Muscle of arm (tissue), 12 donors: ENCODE results near the gene AMMECR1L. TPM values are rescaled to one million over a fixed set of nuclear protein-coding genes. Genes with fewer than 3 reads are reported as not detected.
"Not testable (repeated sequence)": the region's sequence is repeated elsewhere in the genome, so short reads cannot be mapped to it uniquely, and the experiment has no call there.

Experiments
- DNase-seq: peaks from one replicate; pipeline ENCODE4 v3.0.0-alpha.2; 2013
- polyA plus RNA-seq, 12 donors: library from polyadenylated mRNA; unstranded; fragments of 120-200 nt; gene quantifications; one replicate each; pipeline ENCODE4 v1.2.1, GENCODE V29; 2013; ENCODE audit not compliant: insufficient read length in 12 of 12

Gene AMMECR1L
- polyA plus RNA-seq, 12 donors: 8.7 to 18.8 (median 16.7) TPM; not detected in 1

DNA sequence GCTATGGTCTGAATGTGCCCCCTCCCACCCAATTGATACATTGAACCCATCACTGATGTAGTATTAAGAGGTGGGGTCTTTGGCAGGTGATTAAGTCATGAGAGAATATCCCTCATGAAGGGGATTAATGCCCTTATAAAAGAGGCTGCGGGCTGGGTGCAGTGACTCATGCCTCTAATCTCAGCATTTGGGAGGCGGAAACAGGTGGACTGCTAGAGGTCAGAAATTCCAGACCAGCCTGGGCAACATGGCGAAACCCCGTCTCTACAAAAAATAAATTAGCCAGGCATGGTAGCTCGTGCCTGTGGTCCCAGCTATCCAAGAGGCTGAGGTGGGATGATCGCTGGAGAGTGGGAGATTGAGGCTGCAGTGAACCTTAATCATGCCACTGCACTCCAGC lies 42.1 kb downstream of the AMMECR1L start:
- no peak for DNase-seq

DNA sequence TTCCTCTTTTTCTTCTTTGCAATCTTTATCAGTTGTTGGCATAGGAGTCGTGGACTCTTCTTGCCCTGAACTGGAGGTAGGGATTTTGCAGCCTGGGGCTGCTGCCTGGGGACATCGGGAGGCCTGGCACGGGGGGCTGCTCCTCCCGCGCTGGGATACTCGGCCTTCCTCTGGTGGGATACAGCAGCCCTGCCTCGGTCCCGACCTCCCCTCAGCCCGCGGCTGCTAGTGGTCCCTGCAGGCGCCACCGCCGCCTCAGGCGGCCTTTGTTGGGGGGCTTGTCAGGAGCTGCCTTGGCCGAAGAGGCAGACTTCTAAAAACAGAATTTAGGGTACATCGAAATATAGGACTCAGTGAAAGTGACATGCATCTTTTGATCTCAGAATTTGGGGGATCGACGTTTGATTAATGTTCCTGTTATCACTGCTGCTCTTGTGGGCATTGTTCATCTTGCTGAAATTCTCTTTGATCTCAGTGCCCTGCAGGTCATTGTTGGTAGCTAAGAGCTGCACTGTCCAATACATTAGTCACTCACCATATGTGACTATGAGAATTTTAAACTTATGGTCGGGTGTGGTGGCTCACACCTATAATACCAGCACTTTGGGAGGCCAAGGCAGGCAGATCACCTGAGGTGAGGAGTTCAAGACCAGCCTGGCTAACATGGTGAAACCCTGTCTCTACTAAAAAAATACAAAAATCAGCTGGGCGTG lies 44.1 kb downstream of the AMMECR1L start:
- DNase-seq: no peak

DNA sequence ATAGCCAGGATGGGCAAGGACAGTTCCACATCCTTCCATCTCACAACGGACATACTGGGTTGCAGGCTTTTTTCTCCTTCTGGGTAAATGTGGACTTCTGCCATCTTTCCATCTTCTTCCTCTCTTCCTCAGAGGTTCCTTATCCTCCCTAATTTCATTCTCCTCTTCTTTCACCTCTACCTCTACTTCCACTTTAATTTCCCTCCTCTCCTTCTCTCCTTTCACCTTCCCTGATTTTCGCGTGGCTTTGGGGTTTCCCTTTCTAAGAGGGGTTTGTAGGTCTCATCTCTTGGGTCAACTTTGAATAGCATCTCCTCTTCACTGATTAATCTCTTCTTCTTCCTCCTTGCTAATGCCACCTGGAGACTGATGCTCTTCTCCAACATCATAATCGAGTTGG lies 44.9 kb downstream of the AMMECR1L start:
- no peak for DNase-seq

DNA sequence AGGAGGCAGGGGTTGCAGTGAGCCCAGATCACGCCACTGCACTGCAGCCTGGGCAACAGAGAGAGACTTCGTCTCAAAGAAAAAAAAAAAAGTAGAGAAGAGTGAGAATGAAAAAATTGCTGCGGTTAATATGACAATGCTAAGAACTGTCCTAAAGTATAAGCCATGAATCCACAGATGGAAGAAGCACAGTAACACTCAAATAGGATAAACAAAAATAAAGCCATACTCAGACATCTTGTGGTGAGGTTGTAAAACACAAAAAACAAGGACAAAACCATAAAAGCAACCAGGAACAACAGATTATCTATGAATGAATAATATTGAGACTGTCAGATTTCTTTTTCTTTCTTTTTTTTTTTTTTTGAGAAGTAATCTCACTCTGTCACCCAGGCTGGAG lies 50.8 kb downstream of the AMMECR1L start:
- DNase-seq: no peak

DNA sequence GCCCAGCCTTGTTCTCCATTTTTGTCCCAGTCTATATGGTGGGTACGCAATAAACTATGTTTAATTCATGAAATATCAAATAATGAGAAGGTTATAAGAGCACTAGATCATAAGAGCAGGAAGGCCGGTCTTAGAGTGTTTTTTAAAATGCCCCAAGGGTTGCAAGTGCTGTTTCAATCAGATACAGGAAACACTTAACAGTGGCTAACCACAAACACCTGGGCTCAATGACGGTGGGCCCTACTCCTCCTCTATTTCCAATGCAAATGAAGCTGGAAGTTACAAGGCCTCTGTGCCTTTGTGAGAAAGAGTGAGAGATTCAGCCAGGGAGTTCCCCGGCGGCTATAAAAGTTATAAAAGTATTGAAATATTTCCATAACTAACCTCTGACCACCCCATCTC lies 55.9 kb downstream of the AMMECR1L start:
- no peak for DNase-seq

DNA sequence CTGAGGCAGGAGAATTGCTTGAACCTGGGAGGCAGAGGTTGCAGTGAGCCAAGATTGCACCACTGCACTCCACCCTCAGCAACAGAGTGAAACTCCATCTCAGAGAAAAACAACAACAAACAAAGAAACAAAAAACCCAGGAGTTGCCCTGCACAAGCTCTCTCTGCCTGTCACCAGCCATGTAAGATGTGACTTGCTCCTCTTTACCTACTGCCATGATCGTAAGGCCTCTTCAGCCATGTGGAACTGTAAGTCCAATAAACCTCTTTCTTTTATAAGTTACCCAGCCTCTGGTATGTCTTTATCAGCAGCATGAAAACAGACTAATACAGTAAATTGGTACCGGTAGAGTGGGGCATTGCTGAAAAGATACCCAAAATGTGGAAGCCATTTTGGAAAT lies 59.0 kb downstream of the AMMECR1L start:
- DNase-seq: not testable (repeated sequence)

DNA sequence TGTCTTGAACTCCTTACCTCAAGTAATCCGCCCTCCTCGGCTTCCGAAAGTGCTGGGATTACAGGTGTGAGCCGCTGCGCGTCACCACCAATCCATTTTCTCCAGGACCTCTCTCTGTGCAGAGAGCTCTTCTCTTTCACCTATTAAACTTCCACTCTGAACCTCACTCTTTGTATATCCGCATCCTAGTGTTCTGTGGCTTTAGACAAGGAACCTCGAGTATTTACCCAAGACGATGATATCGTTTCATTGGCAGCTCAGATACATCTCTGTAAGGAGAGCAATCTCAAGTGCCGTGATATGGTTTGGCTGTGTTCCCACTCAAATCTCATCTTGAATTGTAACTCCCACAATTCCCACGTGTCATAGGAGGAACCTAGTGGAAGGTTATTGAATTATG lies 59.7 kb downstream of the AMMECR1L start:
- DNase-seq: no peak

DNA sequence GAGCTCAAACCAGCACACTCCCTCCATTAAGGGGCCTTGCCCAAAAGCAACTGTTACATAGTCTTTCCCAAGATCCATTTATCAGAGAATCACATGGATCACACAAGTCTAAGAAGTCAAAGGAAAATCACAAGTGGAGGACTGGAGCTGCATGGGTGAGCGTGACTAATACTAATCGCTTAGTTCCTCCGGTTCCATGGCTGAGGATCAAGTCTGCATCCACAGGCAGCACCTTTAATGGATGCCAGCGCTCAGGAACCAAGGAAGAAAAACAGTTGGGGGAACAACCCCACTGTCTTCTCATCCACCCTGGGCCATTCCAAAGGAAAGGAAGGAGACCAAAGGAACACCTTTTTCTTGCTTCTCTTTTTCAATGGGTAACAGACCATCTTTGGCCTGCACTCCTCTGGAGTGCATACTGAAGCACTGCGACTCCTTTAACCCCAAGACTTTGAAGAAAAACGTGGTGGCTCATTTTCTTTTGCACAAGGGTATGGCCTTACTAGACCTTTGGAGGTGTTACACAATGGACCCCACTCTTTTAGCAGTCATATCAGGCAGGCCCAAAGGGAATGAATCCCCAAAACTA lies 65.6 kb downstream of the AMMECR1L start:
- no peak for DNase-seq

DNA sequence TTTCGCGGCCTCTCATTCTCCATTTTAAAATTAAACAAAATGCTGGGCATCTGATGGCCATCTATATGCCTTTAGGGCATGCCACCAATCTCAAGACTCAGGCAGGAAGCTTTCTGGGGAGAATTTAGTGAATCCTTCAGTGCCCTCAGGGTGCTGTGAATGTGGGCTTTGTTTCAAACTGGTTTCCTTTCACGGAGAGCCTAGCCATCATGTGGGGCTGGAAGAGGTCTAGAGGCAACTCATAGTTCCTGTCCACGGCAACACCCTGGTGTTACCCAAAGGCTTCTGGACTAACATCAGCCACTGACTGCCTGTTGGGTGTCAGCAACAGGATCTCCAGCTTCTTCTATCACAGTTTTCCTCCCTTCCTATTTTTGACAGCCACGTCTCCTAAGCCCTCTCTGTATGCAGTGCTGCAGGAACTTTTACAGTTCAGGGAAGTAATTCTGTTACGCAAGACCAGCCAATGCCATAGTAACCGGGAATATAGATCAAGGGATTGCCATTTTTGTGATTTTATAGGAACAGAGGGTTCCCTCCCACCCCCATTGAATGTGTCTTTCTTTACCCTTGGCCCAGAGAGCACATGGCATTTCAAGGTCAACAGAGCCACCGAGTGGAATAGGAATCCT lies 66.8 kb downstream of the AMMECR1L start:
- DNase-seq: no peak

DNA sequence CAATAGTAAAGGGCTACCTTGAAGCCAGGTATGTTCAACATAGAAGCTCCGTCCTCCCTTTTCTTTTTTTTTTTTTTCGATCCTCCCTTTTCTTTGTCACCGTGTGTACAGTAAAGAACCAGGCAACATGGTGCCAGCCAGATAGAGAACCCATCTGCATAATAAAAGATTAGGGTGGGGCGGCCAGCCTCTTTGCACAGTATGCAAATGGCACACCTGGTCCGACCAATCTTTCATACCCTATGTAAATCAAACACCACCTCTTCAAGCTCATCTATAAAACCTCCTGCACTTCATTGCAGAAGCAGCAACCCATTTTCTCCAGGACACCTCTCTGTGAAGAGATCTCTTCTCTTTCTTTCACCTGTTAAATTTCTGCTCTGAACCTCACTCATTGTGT lies 67.5 kb downstream of the AMMECR1L start:
- no peak for DNase-seq

DNA sequence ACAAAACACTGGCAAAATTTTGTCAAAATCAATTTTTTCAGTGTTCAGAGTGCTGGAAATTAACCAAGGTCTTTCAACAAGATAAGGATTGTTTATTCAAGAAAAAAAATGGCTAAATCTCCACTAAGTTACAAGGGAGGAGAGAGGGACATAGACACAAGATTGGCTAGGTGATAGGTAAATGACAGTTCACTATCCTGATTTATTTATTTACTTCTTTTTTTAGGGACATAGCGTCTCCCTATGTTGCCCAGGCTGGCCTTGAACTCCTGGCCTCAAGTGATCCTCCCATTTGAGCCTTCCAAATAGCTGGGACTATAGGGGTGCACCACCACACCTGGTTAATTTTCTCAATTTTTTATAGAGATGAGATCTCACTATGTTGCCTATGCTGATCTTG lies 71.1 kb downstream of the AMMECR1L start:
- DNase-seq: no peak

DNA sequence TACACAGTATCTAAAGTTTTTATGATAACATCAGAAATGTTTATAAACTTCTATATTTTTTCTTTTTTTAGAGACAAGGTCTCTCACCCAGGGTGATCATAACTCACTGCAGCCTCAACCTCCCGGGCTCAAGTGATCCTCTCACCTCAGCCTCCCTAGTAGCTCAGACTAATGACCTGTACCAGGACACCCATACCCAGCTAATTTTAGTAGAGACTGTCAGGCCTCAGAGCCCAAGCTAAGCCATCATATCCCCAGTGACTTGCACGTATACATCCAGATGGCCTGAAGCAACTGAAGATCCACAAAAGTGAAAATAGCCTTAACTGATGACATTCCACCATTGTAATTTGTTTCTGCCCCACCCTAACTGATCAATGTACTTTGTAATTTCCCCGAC lies 73.3 kb downstream of the AMMECR1L start:
- not testable (repeated sequence) for DNase-seq

Other genes starting within 250 kb of the AMMECR1L start
- 1 to 10 TPM in 10 of 12 donors, not detected in 2; 2.3 to 8.9 (median 3.4) TPM for gene GPR17, start 239.8 kb downstream of the AMMECR1L start, polyA plus RNA-seq
- gene LIMS2, start 210.4 kb downstream of the AMMECR1L start, polyA plus RNA-seq: 10 to 100 TPM in 11 of 12 donors, not detected in 1; 21.5 to 57.1 (median 33.8) TPM
- gene SFT2D3, start 184.5 kb downstream of the AMMECR1L start, polyA plus RNA-seq: not detected
- gene WDR33, start 74.8 kb downstream of the AMMECR1L start, polyA plus RNA-seq: 10 to 100 TPM in 11 of 12 donors, not detected in 1; 26.5 to 41.6 (median 36.3) TPM
- 10 to 100 TPM in 11 of 12 donors, not detected in 1; 28.4 to 53.6 (median 47.0) TPM for gene POLR2D, start 27.8 kb downstream of the AMMECR1L start, polyA plus RNA-seq
- gene SAP130, start 142.1 kb upstream of the AMMECR1L start, polyA plus RNA-seq: 10 to 100 TPM in 11 of 12 donors, not detected in 1; 11.3 to 25.7 (median 14.3) TPM
- 10 to 100 TPM in 11 of 12 donors, not detected in 1; 13.6 to 38.3 (median 28.0) TPM for gene UGGT1, start 205.2 kb upstream of the AMMECR1L start, polyA plus RNA-seq